ENCODE measurements around the gene TIAM1.
A peak's percentile ranks its signal among the peaks of the same experiment; 100 is the strongest.

The TIAM1 gene, protein sequence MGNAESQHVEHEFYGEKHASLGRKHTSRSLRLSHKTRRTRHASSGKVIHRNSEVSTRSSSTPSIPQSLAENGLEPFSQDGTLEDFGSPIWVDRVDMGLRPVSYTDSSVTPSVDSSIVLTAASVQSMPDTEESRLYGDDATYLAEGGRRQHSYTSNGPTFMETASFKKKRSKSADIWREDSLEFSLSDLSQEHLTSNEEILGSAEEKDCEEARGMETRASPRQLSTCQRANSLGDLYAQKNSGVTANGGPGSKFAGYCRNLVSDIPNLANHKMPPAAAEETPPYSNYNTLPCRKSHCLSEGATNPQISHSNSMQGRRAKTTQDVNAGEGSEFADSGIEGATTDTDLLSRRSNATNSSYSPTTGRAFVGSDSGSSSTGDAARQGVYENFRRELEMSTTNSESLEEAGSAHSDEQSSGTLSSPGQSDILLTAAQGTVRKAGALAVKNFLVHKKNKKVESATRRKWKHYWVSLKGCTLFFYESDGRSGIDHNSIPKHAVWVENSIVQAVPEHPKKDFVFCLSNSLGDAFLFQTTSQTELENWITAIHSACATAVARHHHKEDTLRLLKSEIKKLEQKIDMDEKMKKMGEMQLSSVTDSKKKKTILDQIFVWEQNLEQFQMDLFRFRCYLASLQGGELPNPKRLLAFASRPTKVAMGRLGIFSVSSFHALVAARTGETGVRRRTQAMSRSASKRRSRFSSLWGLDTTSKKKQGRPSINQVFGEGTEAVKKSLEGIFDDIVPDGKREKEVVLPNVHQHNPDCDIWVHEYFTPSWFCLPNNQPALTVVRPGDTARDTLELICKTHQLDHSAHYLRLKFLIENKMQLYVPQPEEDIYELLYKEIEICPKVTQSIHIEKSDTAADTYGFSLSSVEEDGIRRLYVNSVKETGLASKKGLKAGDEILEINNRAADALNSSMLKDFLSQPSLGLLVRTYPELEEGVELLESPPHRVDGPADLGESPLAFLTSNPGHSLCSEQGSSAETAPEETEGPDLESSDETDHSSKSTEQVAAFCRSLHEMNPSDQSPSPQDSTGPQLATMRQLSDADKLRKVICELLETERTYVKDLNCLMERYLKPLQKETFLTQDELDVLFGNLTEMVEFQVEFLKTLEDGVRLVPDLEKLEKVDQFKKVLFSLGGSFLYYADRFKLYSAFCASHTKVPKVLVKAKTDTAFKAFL (N-terminal part only)

DNA sequence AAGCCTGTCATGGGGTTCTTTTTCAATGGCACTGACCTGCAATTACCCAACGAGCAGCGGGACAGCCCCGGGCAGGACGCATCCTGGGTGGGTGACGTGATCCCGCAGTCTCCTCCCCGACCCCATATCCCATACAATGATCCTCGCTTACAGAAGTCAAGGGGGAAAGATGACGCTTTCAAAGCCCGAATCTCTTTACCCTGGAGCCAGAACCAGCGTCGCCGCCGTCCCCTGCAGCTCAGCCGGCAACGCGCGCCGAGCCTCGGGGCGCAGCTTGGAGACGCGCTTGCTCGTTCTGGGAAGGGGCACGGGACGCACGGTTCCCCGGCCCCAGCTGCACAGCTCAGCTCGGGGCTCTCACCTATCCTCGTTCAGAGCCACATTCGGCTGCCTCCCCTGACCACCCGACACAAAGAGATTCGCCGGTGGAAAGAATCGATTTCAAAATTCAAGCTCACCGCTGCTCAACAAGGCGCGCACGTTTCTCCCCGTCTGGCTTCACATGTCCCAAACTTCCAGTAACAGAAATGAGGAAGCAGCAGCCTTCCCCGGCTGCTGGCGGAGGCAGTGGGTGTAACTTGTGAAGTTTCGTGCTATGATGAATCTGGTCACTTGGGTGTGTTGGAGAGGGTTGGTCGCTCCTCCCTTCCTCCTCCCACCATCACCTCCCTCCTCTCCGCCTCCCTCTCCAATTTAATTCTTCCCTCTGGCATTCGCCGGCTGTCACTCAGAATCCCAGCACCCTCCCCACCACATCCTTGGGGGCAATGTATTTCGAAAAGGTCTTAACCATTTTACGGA is at the start of gene TIAM1:
TIAM1 (minus strand) TSS at position 582 of the 801 bp plus-strand sequence. CDS start 77,289 bp downstream, outside the sequence.
- DNase-seq, result peak; percentile 94

DNA sequence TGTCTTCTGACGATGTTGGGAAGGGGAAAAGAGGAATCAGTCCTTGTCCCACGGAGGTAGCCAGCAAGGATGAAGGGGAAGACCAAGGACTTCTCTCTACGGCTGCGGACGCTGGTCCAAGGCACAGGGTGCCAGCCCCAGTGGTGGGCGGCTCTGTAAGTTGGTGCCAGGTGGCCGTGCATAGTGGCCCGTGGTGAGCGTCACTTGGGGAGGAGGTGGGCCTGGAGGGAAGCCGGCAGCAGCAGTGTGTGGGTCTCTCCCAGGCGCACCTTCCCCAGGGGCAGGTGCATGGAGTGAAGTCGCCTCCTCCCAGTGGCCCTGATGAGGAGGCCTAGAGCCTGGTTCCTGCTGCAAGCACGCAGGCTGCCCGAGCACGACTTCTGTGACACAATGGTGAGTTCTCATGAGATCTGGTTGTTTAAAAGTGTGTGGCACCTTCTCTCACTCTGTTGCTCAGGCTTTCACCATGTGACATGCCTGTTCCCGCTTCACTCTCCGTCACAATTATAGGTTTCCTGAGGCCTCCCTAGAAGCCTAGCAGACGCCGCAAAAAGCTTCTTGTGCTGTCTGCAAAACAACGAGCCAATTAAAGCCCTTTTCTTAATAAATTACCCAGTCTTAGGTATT is 43.6 kb upstream of the TIAM1 start:
- no peak for DNase-seq

DNA sequence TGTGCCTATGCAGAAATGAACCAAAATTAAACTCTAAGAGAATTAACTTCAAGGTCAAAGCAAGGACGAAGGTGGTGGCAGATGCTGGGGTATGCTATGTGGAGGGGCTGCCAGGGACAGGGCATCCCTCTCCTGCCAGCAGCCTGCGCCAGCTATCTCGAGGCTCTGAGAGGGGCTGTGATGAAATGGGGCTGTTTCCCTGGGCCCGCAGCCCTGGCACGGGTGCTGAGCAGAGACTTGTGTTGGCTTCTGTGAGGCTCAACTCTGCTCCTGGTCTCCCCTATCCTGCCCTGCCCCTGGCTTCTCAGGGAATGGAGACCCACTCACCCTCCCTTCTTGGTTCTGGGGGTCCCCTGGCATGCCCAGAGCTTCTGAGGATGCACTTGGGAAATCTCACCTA is 41.9 kb upstream of the TIAM1 start:
- DNase-seq, result no peak

DNA sequence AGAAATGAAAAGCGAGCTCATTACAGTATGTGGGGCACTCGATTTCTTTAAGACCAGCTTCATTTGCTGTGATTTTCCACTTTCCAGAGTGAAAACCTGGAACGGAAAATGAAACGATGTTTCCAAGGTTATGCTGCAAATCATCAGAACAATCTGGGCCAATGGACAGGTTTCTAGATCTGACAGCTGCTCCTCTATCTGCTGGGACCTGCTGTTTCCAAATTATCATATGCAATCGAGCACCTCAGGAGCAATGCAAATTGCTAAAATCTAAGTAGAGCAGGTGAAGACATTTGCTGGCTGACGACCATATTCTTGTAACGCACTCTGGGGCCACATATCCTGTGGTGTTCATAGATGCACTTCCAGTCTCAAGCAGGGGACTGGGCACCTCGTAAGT is 39.7 kb upstream of the TIAM1 start:
- no peak for DNase-seq

DNA sequence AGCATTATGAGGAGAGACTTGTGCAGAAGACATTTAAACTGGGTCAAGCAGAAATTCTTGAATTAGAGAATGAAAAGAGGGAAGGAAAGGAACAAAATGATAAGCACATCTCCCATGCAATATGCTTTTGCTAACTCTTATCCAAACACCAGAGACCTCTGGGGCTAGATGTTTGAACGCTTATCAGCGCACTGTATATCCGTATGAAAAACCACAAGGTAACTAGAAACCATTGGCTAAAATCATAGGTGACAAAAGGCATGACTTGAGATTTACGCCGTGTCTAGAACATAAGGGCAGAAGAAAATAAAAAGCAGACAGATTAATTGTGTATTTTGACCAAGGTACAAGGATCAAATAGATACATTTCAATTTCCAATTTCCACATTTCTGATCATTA is 38.0 kb upstream of the TIAM1 start:
- no peak for DNase-seq

DNA sequence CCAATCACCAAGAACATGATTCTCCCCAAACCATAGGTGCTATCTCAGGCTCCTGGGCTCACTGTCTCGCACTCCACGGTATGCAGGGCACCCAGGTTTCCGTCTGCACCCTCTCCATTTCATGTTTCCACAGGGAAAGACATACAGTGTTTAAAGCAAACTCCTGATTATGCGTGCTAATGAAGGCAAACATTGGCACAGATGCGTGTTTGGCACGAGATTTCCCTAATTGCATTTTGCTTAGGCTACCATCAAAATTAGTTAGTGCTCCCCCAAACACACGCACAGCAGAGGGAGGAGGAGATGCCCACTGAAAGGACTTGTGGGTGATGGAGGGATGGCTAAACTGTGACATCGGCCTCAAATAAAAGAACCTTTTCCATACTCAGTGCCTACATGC is 32.2 kb upstream of the TIAM1 start:
- DNase-seq, result no peak

DNA sequence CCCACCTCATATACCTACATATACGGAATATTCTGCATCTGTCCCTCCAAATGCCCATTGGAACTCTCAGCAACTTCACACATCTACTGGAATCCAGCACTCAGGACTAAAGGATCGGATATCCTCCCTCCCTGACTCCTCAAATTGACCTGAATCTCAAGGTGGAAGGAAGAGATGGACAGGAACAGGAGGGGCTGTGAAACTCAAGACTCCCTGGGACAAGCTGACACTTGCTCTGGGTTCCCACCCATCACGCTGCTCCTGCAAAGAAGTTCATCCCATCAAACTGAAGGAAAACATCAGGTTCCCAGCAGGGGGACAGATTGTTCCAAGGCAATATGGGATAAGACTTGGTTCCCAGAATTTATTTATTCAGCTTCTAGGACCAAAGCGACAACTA is 30.3 kb upstream of the TIAM1 start:
- DNase-seq, result no peak

DNA sequence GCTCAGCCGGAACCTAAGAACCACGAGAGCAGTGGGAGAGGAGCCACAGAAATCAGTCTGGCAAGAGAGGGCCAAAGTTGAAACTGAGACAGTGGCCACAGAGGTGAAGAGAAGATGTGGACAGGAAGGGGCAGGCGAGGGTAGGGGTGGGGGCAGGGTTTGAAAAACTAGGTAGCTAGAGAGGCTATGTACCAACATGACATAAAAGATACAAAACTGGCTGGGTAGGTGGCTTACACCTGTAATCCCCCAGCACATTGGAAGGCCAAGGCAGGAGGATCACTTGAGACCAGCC is 28.4 kb upstream of the TIAM1 start:
- no peak for DNase-seq

DNA sequence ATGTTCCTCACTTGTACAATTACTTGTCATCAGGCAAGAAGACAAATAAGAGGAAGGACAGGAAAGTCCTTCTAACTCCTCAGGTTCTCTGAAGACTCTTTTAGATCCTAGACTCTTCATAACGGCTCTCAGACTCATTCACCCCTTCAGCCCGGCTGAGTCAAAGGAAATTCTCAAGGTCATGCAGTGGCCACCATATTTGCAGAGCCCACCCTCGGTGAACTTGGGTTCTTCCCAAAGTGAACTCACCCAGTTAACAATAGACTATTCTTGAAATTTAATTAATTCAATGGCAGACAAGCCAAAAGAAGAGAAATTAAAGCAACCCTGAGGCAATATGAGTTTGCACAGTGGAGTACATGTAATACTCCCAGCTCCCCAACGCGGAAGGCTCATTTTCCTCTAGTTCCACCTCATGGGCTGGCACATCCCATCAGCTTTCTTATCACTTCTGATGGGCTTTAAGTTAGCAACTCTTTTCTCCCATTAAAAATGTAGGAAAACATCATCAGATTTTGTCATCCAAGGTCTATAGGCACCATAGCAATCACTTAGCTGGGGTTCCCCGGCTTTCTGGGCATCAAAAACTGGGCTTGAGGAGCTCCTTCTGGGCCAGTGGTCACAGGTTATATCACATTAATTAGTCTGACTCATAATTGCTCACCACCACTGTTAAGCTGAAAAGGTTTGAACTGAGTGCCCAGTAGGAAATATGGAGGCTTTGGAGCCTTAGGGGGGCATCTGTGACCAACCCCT is 27.8 kb upstream of the TIAM1 start:
- DNase-seq, result no peak

DNA sequence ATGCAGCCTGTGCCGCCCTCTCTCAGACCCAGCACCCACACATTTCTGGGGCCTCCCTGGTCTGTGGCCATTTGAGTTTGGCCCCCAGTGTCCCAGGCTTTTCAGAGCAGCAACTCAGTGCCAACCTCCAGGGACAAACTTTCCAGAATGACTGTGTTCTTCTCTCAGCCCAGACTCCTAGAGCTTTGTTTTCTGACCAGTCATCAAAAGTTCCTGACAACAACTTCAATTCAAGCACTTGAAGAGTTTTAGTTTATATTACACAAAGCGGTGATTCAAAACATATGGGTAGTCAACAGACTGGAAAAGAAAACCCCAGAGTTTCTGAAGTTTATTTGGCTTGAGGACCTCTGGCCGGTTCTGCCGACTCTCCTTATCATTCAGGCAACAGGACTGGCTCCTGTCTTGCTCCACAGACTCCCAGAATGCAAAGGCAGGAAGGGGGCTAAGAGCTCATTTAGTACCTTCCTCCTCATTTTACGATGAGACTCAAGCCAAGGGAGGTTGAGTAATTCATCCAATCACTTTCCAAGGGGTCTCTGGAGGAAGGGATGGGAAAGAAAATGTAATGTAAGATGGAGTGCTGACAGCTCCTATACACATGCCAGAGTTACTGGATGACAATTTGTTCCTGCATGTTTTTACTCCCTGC is 27.0 kb upstream of the TIAM1 start:
- DNase-seq, result no peak

DNA sequence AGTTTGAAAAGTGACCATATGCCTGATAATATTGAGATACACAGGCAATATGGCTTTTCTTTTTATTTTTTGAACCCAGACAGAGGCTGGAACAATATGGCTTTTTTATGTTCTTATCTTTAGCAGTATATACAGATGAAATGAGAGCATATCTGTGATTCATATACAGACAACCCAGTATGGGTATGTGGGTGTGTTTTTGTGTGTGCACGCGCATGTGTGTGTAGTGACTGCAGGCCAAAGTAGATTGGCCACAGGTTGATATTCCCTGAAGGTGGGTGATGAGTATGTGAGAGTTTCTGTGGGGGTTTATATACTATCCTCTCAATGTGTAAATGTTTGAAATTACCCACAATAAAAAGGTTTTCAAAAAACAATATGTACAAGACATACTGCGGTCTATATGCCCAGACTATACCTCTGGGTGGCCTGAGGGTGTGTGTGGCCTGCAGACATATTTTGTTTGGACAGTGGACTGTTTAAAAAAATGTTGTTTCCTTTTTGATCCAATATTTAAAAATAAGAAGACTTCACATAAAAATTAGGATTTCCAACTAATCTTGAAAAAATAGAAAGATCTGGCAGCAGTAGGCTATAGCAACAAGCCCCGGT is 26.3 kb upstream of the TIAM1 start:
- no peak for DNase-seq

DNA sequence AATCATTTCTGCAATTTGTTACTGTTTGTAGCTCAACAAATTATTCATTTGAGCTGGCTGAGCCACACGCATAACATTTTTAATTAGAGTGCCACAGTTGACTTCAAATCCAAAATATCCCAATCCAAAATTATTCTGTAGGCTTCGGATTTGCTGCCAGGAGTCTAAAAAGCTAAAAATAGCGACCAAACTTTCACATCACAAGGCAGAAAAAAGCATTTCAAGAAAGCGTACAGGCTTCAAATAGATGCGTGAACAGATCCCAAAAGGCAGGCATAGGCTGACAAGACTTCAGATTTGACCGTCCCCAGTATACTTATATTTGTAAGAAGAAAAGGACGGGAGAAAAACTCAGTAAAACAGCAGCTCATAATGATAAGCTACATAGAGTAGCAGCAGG is 24.3 kb upstream of the TIAM1 start:
- DNase-seq, result no peak

DNA sequence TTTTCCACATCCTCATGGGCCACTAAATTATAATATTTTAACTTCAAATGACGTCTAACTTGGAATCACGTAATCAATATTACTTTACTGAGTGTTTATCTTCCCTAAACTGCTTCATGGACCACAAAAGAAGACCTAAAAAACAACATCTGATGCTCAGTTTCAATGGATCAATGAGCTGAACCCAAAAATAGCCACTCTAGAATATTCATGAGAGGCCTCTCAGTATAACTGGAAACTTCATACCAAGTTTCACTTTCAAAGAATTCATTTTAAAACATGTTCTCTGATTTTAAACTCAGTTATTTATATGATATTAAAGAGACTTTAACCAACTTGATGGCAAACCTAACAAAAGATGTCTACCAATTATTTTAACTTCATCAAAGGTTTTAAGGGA is 23.7 kb upstream of the TIAM1 start:
- DNase-seq, result no peak

DNA sequence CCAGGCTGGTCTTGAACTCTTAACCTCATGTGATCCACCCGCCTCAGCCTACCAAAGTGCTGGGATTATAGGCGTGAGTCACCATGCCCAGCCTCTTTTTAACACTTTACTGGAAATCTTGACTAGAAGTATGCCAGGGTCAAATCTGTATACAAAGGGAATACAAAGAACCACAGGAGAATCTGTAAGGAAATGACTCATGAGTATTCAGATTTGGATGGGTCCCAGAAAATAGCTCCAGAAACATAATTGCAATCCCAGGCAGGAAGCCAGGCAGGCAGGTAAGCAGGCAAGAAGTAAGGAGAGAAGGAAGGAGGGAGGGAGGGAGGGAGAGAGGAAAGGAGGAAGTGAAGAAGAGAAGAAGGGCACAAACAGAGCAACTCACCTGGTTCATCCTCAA is 22.8 kb upstream of the TIAM1 start:
- no peak for DNase-seq

DNA sequence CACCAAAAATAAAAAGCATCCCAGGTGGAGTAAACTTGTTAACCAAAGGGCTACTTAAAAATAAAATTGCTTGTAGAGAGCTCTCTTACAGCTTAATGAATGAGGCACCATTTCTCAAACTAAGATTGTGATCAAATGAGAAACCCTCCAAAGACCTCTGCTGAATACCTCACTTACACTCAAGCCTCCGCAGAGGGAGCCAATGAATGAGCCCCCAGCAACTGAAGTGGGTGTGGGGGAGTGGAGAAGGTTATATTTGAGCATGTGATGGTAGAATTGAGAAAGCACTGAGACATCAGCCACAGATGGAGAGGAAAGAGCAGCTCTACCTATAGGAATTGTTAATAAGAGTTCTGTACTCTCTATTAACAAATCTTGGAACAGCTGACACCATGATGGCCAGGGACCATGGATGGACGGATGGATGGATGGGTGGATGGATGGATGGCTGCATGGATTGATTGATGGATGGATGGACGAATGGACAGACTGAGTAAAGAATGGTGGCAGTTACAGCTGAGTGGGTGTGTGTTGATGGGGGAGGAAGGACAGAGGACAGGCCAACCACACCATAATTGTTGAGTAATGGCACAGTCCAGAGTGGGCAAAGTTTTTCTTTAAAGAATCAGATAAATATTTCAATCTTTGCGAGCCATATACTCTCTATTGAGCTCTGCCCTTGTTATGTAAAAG is 20.3 kb upstream of the TIAM1 start:
- no peak for DNase-seq

DNA sequence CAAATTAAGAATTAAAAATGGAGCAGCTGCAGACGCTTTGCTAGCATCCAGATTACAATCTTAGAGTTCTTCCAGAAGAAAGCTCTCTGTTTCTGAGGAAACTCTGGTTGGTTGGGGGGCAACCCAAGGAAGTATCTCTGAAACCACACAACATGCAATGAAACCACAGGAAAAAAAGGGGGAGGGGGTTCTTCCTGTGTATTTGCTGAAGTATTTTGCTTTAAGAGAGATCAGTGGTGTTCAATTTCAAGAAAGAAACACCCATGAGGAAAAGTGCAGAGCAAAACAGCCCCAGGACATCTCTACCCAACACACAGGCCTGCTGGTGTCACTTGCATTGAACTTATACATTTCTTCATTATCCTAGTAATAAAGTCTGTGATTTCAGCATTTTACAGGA is 19.7 kb upstream of the TIAM1 start:
- DNase-seq, result no peak

DNA sequence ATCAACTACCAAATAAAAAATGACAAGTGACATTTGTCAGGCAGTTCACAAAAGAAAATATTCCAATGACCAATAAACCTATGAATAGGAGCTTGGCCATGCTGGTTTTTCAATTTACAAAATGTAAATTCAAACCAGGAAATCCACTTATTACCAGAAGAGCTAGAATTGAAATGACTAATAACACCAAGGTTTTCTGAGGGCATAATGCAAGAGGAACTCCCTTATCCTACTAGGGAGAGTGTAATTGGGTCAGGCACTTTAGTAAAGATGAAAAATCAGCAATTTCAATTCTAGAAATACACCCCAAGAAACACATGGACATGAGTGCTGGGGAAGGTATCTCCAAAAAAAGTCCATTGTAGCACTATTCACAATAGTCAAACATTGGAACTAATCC is 16.7 kb upstream of the TIAM1 start:
- DNase-seq, result no peak

DNA sequence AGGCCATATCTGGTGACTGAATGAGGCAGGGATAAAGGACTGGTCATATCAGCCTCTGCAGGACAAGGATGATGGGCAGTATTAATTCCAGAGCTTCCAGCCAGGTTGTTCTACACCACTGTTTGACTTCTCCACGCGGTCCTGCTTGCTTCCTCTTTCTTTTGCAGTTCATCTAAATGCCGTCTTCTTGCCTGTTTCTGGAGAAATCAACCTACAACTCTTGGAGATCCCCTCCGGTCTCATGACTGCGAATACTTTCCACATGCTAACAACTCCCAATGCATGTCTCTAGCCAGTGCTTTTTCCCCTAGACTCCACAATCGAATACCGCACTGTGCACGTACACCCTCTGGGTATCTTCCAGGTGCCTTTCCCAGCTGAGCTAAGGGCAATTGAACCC is 14.1 kb upstream of the TIAM1 start:
- peak; percentile 18 for DNase-seq

DNA sequence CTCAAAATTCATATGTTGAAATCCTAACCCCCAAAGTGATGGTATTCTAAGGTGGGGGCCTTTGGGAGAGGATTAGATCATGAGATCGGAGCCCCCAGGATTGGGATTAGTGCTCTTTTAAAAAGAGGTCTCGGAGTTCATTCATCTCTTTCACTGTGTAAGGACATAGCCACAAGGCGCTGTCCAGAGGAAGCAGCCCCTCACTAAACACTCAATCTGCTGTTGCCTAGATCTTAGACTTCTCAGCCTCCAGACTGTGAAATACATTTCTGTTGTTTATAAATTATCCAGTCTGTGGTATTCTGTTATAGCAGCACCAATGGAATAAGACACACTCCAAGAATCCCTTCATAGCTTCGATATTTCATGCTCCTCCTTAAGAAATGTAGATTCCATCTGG is 12.4 kb upstream of the TIAM1 start:
- no peak for DNase-seq

Measured in inflammatory macrophage treated with lipopolysaccharide for 4 hours (primary cell).